Measurements from ENCODE around the gene IFNL4. TPM values are rescaled to one million over a fixed set of nuclear protein-coding genes. Genes with fewer than 3 reads are reported as not detected.

The IFNL4 gene
- total RNA-seq, 1 donor from 2014 or later: not detected

DNA sequence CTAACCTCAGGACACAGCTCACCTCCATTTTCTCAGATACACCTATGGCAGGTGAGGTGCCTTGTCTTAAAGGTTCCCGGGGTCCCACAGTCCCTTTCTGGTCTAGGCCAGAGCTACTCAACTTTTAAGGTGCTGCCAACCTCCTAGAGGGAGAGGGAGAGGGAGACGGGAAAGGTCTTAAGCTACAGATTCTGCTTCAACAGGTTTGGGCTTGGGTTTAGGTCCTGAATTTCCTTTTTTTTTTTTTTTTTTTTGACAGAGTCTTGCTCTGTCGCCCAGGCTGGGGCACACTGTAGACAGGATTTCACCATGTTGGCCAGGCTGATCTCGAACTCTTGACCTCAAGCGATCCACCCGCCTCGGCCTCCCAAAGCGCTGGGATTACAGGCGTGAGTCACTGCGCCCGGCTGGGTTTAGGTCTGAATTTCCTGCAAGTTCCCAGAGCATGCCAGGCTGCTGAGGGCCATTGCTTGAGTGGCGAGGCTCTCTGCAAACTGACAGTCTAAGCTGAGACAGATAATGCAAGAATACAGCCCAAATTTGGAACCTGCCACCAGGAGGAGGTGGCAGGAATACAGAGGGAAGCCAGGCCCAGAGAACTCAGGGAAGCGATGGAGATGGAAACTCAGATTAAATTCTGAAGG is 36.8 kb downstream of the IFNL4 start:
- Histone ChIP-seq H3K4me3 (ENCODE audit: low read depth, low read length) (no peak overlapping the region), H3K27me3 (ENCODE audit: control insufficient read depth, insufficient read depth, low read length) (peaks cover 4% of the 10 kb centered on the region), H3K36me3 (ENCODE audit: control insufficient read depth, insufficient read depth, low read length) (no peaks in the 10 kb centered on the region)
- TF ChIP-seq CTCF (IDR thresholded peaks at IDR 0.05; ENCODE audit: insufficient read depth, low read length, poor library complexity, severe bottlenecking): no peak
- no peak for DNase-seq (ENCODE audit: low read depth)

DNA sequence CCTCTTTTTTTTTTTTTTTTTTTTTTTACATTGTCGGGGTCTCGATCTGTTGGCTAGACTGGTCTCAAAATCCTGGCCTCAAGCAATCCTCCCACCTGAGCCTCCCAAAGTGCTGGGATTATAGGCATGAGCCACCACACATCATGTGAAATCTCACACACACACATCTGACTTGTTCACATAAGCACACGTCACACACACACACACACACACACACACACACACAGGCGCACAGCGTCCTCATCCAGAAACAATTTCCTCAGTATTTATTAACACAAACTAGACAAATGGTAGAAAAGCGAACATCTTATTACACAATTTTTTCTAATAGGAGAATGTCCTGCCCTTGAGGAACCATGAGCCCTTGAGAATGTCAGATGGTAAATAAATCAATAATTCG is 39.5 kb downstream of the IFNL4 start:
- no peak for DNase-seq (ENCODE audit: low read depth)

DNA sequence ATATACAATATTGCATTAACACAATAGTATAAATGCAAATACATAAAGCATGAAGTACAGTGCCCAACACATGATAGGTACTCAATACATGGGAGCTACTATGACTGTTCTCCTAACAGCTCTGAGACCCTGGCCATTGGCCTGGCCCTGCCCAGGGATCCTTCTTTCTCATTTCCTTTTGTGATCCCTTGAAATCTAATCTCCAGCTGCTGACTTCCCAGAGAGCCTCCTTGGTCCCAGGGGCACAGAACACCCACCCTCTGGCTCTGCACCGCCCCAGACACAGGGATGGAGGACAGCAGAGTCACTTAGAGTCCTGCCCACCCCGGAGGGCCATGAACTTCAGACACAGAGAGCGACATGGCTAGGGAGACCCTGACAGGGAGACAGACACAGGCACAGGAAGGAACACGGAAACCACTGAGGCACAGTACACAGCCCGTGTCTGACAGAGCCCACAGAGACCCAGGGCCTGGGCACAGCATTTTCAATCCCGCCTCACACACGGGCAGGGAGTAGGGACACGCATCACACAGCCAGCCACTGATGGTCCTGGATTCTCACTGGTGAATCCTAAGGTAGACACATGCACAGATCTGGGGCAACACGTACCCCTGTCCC is 40.4 kb downstream of the IFNL4 start:
- Histone ChIP-seq H3K36me3 (ENCODE audit: control insufficient read depth, insufficient read depth, low read length) (no peaks in the 10 kb centered on the region), H3K27me3 (ENCODE audit: control insufficient read depth, insufficient read depth, low read length) (peaks cover 23% of the 10 kb centered on the region), H3K4me3 (ENCODE audit: low read depth, low read length) (no peak overlapping the region)
- no peak for TF ChIP-seq CTCF (IDR thresholded peaks at IDR 0.05; ENCODE audit: insufficient read depth, low read length, poor library complexity, severe bottlenecking)
- no peak for DNase-seq (ENCODE audit: low read depth)

More for the DNA sequence above, 39.5 kb downstream of the IFNL4 start:
- H3K27me3 ChIP-seq (ENCODE audit: control insufficient read depth, insufficient read depth, low read length): peaks cover 14% of the 10 kb centered on the region
- no peaks in the 10 kb centered on the region for H3K36me3 ChIP-seq (ENCODE audit: control insufficient read depth, insufficient read depth, low read length)
- no peak overlapping the region for H3K4me3 ChIP-seq (ENCODE audit: low read depth, low read length)
- TF ChIP-seq CTCF (IDR thresholded peaks at IDR 0.05; ENCODE audit: insufficient read depth, low read length, poor library complexity, severe bottlenecking): no peak

DNA sequence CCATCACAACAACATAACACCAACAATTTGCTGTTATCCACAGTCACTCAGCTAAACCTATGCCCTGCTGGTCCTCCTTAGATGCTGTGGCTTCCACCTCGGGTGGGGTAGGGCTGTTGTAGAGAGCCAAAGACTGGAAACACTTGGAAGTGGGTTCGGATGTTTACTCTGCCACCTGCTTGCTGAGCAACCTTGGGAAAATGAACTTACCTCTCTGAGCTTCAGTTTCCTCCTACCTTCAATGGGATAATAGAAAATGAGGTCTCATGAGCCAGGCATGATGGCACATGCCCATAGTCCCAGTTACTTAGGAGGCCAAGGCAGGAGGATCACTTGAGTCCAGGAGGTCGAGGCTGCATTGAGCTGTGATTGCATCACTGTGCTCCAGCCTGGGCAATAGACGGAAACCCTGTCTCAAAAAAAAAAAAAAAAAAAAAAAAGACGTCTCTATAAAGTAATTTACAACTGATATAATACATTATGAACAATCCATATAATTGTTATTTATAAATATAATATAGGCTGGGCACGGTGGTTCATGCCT is 41.3 kb downstream of the IFNL4 start:
- Histone ChIP-seq H3K4me3 (ENCODE audit: low read depth, low read length) (no peak overlapping the region), H3K27me3 (ENCODE audit: control insufficient read depth, insufficient read depth, low read length) (peaks cover 32% of the 10 kb centered on the region), H3K36me3 (ENCODE audit: control insufficient read depth, insufficient read depth, low read length) (no peaks in the 10 kb centered on the region)
- TF ChIP-seq CTCF (IDR thresholded peaks at IDR 0.05; ENCODE audit: insufficient read depth, low read length, poor library complexity, severe bottlenecking): no peak
- DNase-seq (ENCODE audit: low read depth): no peak

- DNase-seq (ENCODE audit: low read depth): no peak
- TF ChIP-seq CTCF (IDR thresholded peaks at IDR 0.05; ENCODE audit: insufficient read depth, low read length, poor library complexity, severe bottlenecking): no peak
- Histone ChIP-seq H3K4me3 (ENCODE audit: low read depth, low read length) (no peak overlapping the region), H3K27me3 (ENCODE audit: control insufficient read depth, insufficient read depth, low read length) (peaks cover 38% of the 10 kb centered on the region), H3K36me3 (ENCODE audit: control insufficient read depth, insufficient read depth, low read length) (no peaks in the 10 kb centered on the region)
Measured at GRCh38 chr19:39206122-39206521, 42.5 kb downstream of the IFNL4 start.

Measured in kidney epithelial cell (primary cell).